ENCODE data around the gene STAC. TPM values are rescaled to one million over a fixed set of nuclear protein-coding genes. Genes with fewer than 3 reads are reported as not detected.
A peak's percentile ranks its signal among the peaks of the same experiment; 100 is the strongest.

The STAC gene
- total and polyA plus RNA-seq, 2 donors from 2014 or later, result 3.2 to 6.2 TPM

DNA sequence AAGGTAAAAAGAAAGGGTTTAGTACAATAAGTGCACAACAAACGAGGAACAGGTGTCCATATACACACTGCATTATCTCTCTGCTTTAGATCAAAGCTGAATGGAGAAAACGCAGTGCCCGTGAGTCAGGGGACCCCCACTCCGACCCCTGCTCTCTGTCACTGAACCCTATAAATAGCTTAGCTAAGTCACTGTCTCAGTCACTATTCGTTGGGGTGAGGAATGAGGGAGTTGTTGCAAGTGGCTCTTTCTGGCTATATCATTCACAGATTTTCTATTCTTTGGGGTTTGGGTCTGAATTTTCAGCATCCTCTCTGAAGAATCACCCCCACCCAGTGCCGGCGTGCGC is 458 bp upstream of the STAC start:
- Histone ChIP-seq H3K27ac (ENCODE audit: low read depth in 2 of 2, low read length in 2 of 2) (no peak overlapping the region), H3K27me3 (ENCODE audit: control insufficient read depth, insufficient read depth, low read length) (no peaks in the 10 kb centered on the region), H3K4me1 (ENCODE audit: control insufficient read depth in 2 of 3, insufficient read depth in 2 of 3, low read depth in 1 of 3, low read length in 3 of 3) (no peaks in the 10 kb centered on the region), H3K9ac (ENCODE audit: low read length in 3 of 3) (no peak overlapping the region), H3K4me3 (ENCODE audit: low read length in 3 of 3) (peak overlapping the region in 2 of 3 donors; percentile 19 to 75), H3K9me3 (ENCODE audit: control insufficient read depth in 2 of 3, insufficient read depth in 1 of 3, low read length in 3 of 3) (no peaks in the 10 kb centered on the region), H3K36me3 (ENCODE audit: control insufficient read depth in 2 of 3, insufficient read depth in 3 of 3, low read length in 3 of 3) (no peaks in the 10 kb centered on the region)
- TF ChIP-seq, protein P1, sequence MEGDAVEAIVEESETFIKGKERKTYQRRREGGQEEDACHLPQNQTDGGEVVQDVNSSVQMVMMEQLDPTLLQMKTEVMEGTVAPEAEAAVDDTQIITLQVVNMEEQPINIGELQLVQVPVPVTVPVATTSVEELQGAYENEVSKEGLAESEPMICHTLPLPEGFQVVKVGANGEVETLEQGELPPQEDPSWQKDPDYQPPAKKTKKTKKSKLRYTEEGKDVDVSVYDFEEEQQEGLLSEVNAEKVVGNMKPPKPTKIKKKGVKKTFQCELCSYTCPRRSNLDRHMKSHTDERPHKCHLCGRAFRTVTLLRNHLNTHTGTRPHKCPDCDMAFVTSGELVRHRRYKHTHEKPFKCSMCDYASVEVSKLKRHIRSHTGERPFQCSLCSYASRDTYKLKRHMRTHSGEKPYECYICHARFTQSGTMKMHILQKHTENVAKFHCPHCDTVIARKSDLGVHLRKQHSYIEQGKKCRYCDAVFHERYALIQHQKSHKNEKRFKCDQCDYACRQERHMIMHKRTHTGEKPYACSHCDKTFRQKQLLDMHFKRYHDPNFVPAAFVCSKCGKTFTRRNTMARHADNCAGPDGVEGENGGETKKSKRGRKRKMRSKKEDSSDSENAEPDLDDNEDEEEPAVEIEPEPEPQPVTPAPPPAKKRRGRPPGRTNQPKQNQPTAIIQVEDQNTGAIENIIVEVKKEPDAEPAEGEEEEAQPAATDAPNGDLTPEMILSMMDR (IDR thresholded peaks at IDR 0.05; ENCODE audit: borderline replicate concordance, extremely low read depth, insufficient read depth), result no peak
- DNase-seq (no peak), FAIRE-seq (no peak)
- intact Hi-C loops (cut with DNase I), result no loop called here

DNA sequence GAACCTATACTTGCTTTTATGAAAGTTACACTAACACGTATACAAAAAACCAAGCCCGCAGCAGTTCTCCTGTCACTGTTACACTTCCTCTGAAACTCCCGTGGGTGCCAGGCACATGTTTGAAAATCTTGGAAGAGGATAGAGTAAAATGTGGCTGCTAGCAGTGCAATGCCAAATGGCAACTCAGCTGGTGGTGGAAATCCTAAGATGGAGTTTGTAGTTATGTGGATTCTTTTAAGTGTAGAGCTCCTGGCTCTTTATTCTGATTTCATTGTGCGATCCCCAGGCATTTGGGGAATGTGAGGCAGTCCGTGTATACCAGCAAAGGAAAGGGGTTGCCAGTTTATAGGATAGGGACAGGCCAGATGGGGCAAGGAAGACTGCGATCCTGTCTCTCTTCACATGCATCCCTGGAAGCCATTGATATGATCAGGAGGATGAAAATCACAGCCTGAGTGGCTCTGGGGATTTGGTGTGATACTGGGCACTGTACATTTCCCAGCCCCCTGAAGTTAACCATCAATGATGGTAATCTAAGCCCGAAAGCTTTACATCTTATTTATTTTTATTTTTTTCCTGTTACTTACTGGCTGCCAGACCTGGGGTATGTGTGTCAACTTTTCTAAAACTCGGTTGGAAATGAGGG is 1.1 kb downstream of the STAC start:
- FAIRE-seq, result no peak
- Histone ChIP-seq H3K27ac (ENCODE audit: low read depth in 2 of 2, low read length in 2 of 2) (no peak overlapping the region), H3K36me3 (ENCODE audit: control insufficient read depth in 2 of 3, insufficient read depth in 3 of 3, low read length in 3 of 3) (no peaks in the 10 kb centered on the region), H3K4me1 (ENCODE audit: control insufficient read depth in 2 of 3, insufficient read depth in 2 of 3, low read depth in 1 of 3, low read length in 3 of 3) (no peaks in the 10 kb centered on the region), H3K27me3 (ENCODE audit: control insufficient read depth, insufficient read depth, low read length) (no peaks in the 10 kb centered on the region), H3K4me3 (ENCODE audit: low read length in 3 of 3) (peak overlapping the region in 2 of 3 donors; percentile 62 to 75), H3K9me3 (ENCODE audit: control insufficient read depth in 2 of 3, insufficient read depth in 1 of 3, low read length in 3 of 3) (no peaks in the 10 kb centered on the region), H3K9ac (ENCODE audit: low read length in 3 of 3) (no peak overlapping the region)
- TF ChIP-seq, protein P1 (IDR thresholded peaks at IDR 0.05; ENCODE audit: borderline replicate concordance, extremely low read depth, insufficient read depth), result no peak
- intact Hi-C loops (cut with DNase I), result no loop called here
- DNase-seq, result no peak

DNA sequence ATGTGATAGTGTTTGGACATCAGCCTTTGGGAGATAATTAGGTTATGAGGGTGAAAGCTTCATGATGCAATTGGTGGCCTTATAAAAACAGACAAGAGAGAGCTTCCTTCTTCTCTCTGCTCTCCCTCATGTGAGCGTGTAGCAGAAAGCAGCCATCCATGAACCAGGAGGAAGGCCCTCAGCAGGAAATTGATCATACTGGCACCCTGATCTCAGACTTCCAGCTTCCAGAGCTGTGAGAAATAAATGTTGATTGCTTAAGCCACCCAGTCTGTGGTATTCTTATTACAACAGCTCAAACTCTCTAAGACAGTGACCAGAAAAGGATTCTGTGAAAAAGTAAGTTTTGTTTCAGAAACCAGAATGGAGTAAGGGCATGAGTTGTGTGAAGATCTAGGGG is 13.3 kb downstream of the STAC start:
- no peaks in the 10 kb centered on the region for H3K4me1 ChIP-seq (ENCODE audit: control insufficient read depth in 2 of 3, insufficient read depth in 2 of 3, low read depth in 1 of 3, low read length in 3 of 3)
- H3K4me3 ChIP-seq (ENCODE audit: low read length in 3 of 3), result no peak overlapping the region
- no peaks in the 10 kb centered on the region for H3K36me3 ChIP-seq (ENCODE audit: control insufficient read depth in 2 of 3, insufficient read depth in 3 of 3, low read length in 3 of 3)
- H3K27ac ChIP-seq (ENCODE audit: low read depth in 2 of 2, low read length in 2 of 2), result no peak overlapping the region
- TF ChIP-seq, protein P1 (IDR thresholded peaks at IDR 0.05; ENCODE audit: borderline replicate concordance, extremely low read depth, insufficient read depth), result no peak
- H3K9me3 ChIP-seq (ENCODE audit: control insufficient read depth in 2 of 3, insufficient read depth in 1 of 3, low read length in 3 of 3), result no peaks in the 10 kb centered on the region
- FAIRE-seq, result no peak
- intact Hi-C loops (cut with DNase I), result no loop called here
- DNase-seq, result no peak
- no peaks in the 10 kb centered on the region for H3K27me3 ChIP-seq (ENCODE audit: control insufficient read depth, insufficient read depth, low read length)
- H3K9ac ChIP-seq (ENCODE audit: low read length in 3 of 3), result no peak overlapping the region

DNA sequence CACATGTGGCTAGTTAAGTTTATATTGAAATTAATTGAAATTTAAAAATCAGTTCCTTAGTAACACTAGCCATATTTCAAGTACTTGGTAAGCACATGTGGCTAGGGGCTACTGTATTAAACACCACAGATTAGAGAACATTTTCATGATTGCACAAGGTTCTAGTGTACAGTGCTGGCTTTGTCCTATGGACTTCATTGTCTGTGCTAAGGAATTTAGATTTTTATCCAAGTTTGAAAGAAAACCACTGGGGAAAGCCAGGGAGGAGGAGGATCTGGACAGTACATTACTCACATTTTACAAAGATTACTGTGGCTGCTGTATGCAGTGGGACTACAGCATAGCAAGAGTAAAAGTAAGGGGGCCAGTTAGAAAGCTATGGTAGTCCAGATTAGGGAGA is 13.9 kb downstream of the STAC start:
- Histone ChIP-seq H3K9ac (ENCODE audit: low read length in 3 of 3) (no peak overlapping the region), H3K27ac (ENCODE audit: low read depth in 2 of 2, low read length in 2 of 2) (no peak overlapping the region), H3K4me1 (ENCODE audit: control insufficient read depth in 2 of 3, insufficient read depth in 2 of 3, low read depth in 1 of 3, low read length in 3 of 3) (no peaks in the 10 kb centered on the region), H3K4me3 (ENCODE audit: low read length in 3 of 3) (no peak overlapping the region), H3K27me3 (ENCODE audit: control insufficient read depth, insufficient read depth, low read length) (no peaks in the 10 kb centered on the region), H3K36me3 (ENCODE audit: control insufficient read depth in 2 of 3, insufficient read depth in 3 of 3, low read length in 3 of 3) (no peaks in the 10 kb centered on the region), H3K9me3 (ENCODE audit: control insufficient read depth in 2 of 3, insufficient read depth in 1 of 3, low read length in 3 of 3) (no peaks in the 10 kb centered on the region)
- TF ChIP-seq, protein P1 (IDR thresholded peaks at IDR 0.05; ENCODE audit: borderline replicate concordance, extremely low read depth, insufficient read depth), result no peak
- no peak for DNase-seq
- no peak for FAIRE-seq
- intact Hi-C loops (cut with DNase I), result no loop called here
